Fibroblast of lung (primary cell): ENCODE measurements around the gene TAS2R38. TPM values are rescaled to one million over a fixed set of nuclear protein-coding genes. Genes with fewer than 3 reads are reported as not detected.

Source experiments
- DNase-seq, 2 donors: peaks; one replicate each; pipeline versions ENCODE4 v3.0.0 to v3.0.0-alpha.2; 2010; ENCODE audit warnings: low read depth in 2 of 2
- H2AFZ ChIP-seq: 2 replicates; pipeline ENCODE4 v1.5.1; 2012; ENCODE audit warnings: low read length, control low read depth, inconsistent platforms
- H3K27ac ChIP-seq: 2 replicates; pipeline ENCODE4 v1.5.1; 2011; ENCODE audit warnings: low read length, control low read depth; ENCODE audit not compliant: insufficient read depth
- H3K27me3 ChIP-seq: 2 replicates; pipeline ENCODE4 v1.5.1; 2011; ENCODE audit warnings: mild to moderate bottlenecking, low read length; ENCODE audit not compliant: control insufficient read depth, insufficient read depth
- H3K36me3 ChIP-seq: 2 replicates; pipeline ENCODE4 v1.5.1; 2011; ENCODE audit warnings: low read length; ENCODE audit not compliant: control insufficient read depth, insufficient read depth
- H3K4me1 ChIP-seq: 2 replicates; pipeline ENCODE4 v1.5.1; 2011; ENCODE audit warnings: low read length; ENCODE audit not compliant: control insufficient read depth, insufficient read depth; ENCODE audit errors: extremely low read depth
- H3K4me2 ChIP-seq: 2 replicates; pipeline ENCODE4 v1.5.1; 2011; ENCODE audit warnings: low read length, control low read depth; ENCODE audit not compliant: insufficient read depth; ENCODE audit errors: extremely low read depth
- H3K4me3 ChIP-seq, 4 experiments: fragments of 200-600 bp in 1 of 4; sonication (generic) in 1 of 4; replicated peaks in 1 of 4; 2 replicates each; pipeline ENCODE4 v1.5.1; 2011 to 2016; ENCODE audit warnings: low read length in 4 of 4, low read depth in 3 of 4, mild to moderate bottlenecking in 3 of 4, control low read depth in 2 of 4, inconsistent platforms in 1 of 4, mixed read lengths in 1 of 4; ENCODE audit not compliant: insufficient read depth in 1 of 4; ENCODE audit errors: control extremely low read depth in 1 of 4
- H3K79me2 ChIP-seq: 2 replicates; pipeline ENCODE4 v1.5.1; 2012; ENCODE audit warnings: mild to moderate bottlenecking, low read length, inconsistent platforms; ENCODE audit not compliant: control insufficient read depth, insufficient read depth
- H3K9ac ChIP-seq: 2 replicates; pipeline ENCODE4 v1.5.1; 2011; ENCODE audit warnings: mild to moderate bottlenecking, low read length, control low read depth; ENCODE audit not compliant: insufficient read depth
- H3K9me3 ChIP-seq: 2 replicates; pipeline ENCODE4 v1.5.1; 2012; ENCODE audit warnings: low read depth, low read length; ENCODE audit not compliant: control insufficient read depth, insufficient read depth
- H4K20me1 ChIP-seq: 2 replicates; pipeline ENCODE4 v1.5.1; 2011; ENCODE audit warnings: low read length; ENCODE audit not compliant: control insufficient read depth, insufficient read depth; ENCODE audit errors: extremely low read depth
- EZH2 ChIP-seq: IDR thresholded peaks from 2 replicates; pipeline ENCODE4 v1.5.1; 2012; ENCODE audit warnings: low read length, control low read depth, mild to moderate bottlenecking; ENCODE audit errors: missing control alignments
- polyA plus RNA-seq, 2 donors: library from polyadenylated mRNA; depleted of rRNA in 1 of 2; stranded (reverse) in 1 of 2; unstranded in 1 of 2; fragments of >200 nt; gene quantifications; 2 replicates each; pipeline ENCODE4 v1.2.1, GENCODE V29; 2011 to 2012; ENCODE audit warnings: missing spikeins in 1 of 2
- total RNA-seq: library from RNA; depleted of rRNA; stranded (reverse); fragments of >200 nt; gene quantifications from 2 replicates; pipeline ENCODE4 v1.2.1, GENCODE V29; 2014
- TF ChIP-seq, protein P1 (sequence below), 2 donors: IDR thresholded peaks in 1 of 2; conservative IDR thresholded peaks in 1 of 2; 1 replicate in 1 of 2; 2 replicates in 1 of 2; pipeline ENCODE4 v1.5.1; 2011 to 2012; ENCODE audit warnings: low read length in 2 of 2, control low read depth in 1 of 2, inconsistent platforms in 1 of 2, low read depth in 1 of 2, mild to moderate bottlenecking in 1 of 2

Gene TAS2R38
- total and polyA plus RNA-seq, 2 donors (not counting 1 experiment from before 2014, with no cell fraction given), result not detected

DNA sequence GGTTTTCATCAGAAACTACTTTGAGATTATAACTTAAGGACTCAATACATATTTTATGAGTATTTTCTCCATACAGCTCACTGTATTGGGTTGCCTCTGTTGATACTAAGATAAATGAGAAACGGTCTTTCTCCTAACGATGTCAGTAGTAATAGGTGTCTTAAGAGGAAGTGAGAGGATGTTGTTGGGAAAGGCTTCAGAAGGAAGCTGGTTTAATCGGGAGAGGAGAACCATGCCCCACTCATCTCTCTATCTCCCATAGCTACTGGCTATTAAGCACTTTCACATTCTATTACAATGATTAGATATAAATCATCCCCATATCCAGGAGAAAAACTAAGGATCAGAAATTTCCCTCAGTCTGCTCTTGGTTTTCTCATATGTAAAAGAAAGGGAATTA is 28.8 kb downstream of the TAS2R38 start:
- Histone ChIP-seq H3K9me3 (no peaks in the 10 kb centered on the region), H3K4me2 (no peak overlapping the region), H2AFZ (no peak overlapping the region), H4K20me1 (no peaks in the 10 kb centered on the region), H3K27me3 (no peaks in the 10 kb centered on the region), H3K27ac (no peak overlapping the region), H3K4me3 (no peak overlapping the region), H3K9ac (no peak overlapping the region), H3K36me3 (no peaks in the 10 kb centered on the region), H3K4me1 (no peaks in the 10 kb centered on the region), H3K79me2 (no peaks in the 10 kb centered on the region)
- no peak for DNase-seq
- TF ChIP-seq, protein P1, sequence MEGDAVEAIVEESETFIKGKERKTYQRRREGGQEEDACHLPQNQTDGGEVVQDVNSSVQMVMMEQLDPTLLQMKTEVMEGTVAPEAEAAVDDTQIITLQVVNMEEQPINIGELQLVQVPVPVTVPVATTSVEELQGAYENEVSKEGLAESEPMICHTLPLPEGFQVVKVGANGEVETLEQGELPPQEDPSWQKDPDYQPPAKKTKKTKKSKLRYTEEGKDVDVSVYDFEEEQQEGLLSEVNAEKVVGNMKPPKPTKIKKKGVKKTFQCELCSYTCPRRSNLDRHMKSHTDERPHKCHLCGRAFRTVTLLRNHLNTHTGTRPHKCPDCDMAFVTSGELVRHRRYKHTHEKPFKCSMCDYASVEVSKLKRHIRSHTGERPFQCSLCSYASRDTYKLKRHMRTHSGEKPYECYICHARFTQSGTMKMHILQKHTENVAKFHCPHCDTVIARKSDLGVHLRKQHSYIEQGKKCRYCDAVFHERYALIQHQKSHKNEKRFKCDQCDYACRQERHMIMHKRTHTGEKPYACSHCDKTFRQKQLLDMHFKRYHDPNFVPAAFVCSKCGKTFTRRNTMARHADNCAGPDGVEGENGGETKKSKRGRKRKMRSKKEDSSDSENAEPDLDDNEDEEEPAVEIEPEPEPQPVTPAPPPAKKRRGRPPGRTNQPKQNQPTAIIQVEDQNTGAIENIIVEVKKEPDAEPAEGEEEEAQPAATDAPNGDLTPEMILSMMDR (conservative IDR thresholded peaks at IDR 0.05 in 1 of 2, IDR thresholded peaks at IDR 0.05 in 1 of 2; ENCODE audit: low read depth in 1 of 2, low read length in 2 of 2), result no peak
- no peak for TF ChIP-seq EZH2

DNA sequence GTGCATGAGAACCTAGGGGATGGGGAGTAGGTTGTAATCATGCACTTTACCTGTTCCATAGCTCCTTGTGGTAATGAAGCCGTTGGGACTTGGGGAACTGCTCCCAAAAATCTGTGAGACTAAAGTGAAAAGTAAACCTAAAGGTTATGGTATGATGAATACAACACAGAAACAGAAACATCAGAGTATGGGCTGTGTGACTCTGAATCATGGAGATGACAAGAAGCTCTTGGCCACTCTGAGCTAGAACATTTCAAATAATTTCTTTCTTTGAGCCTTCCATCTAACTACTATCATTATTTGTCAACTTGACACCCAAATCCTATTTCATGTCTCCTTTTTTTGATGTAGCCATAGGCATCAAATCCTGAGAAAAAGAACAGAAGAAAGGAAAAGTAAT is 29.7 kb downstream of the TAS2R38 start:
- Histone ChIP-seq H3K27me3 (no peaks in the 10 kb centered on the region), H3K27ac (no peak overlapping the region), H3K79me2 (no peaks in the 10 kb centered on the region), H3K4me2 (no peak overlapping the region), H3K9ac (no peak overlapping the region), H3K4me1 (no peaks in the 10 kb centered on the region), H4K20me1 (no peaks in the 10 kb centered on the region), H3K36me3 (no peaks in the 10 kb centered on the region), H3K9me3 (no peaks in the 10 kb centered on the region), H3K4me3 (no peak overlapping the region), H2AFZ (no peak overlapping the region)
- no peak for DNase-seq
- TF ChIP-seq EZH2, result no peak
- TF ChIP-seq, protein P1 (conservative IDR thresholded peaks at IDR 0.05 in 1 of 2, IDR thresholded peaks at IDR 0.05 in 1 of 2; ENCODE audit: low read depth in 1 of 2, low read length in 2 of 2), result no peak

DNA sequence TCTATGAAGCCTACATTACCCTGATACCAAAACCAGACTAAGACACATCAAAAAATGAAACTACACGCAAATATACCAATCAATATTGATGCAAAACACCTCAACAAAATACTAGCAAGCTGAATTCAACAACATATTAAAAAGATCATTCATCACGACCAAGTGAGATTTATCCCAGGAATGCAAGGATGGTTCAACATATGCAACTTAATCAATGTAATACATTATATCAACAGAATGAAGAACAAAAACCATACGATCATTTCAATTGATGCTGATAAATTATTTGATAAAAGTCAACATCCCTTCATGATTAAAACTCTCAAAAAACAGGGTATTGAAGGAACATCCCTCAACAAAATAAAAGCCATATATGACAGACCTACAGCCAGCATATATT is 32.5 kb downstream of the TAS2R38 start:
- Histone ChIP-seq H3K9me3 (no peaks in the 10 kb centered on the region), H3K4me3 (no peak overlapping the region), H3K27ac (no peak overlapping the region), H4K20me1 (no peaks in the 10 kb centered on the region), H3K4me1 (no peaks in the 10 kb centered on the region), H3K79me2 (no peaks in the 10 kb centered on the region), H3K9ac (no peak overlapping the region), H3K27me3 (no peaks in the 10 kb centered on the region), H3K4me2 (no peak overlapping the region), H3K36me3 (no peaks in the 10 kb centered on the region), H2AFZ (no peak overlapping the region)
- no peak for TF ChIP-seq EZH2
- TF ChIP-seq, protein P1 (conservative IDR thresholded peaks at IDR 0.05 in 1 of 2, IDR thresholded peaks at IDR 0.05 in 1 of 2; ENCODE audit: low read depth in 1 of 2, low read length in 2 of 2), result no peak
- DNase-seq, result no peak
